Psoas muscle (tissue), 8 donors: Measurements from ENCODE around the gene FBXO31. TPM values are rescaled to one million over a fixed set of nuclear protein-coding genes. Genes with fewer than 3 reads are reported as not detected.
"Not testable (repeated sequence)": the region's sequence is repeated elsewhere in the genome, so short reads cannot be mapped to it uniquely, and the experiment has no call there.

ENCODE experiments used
- ATAC-seq, 4 donors: fragments of 200-7000 bp; cut with Tn5 transposase; one replicate each; pipeline ENCODE4 v1.9.1; 2020; ENCODE audit warnings: moderate library complexity in 3 of 4, mild to moderate bottlenecking in 2 of 4
- DNase-seq, 2 donors: peaks; one replicate each; pipeline ENCODE4 v3.0.0-alpha.2; 2020
- H3K27ac ChIP-seq: fragments of 200-600 bp; one replicate; pipeline ENCODE4 v1.8.0; 2022
- H3K27me3 ChIP-seq, 3 donors: fragments of 200-600 bp in 1 of 3; one replicate each; pipeline versions ENCODE4 v1.6.1 to v1.8.0; 2013 to 2022; ENCODE audit warnings: low read length in 2 of 3, mild to moderate bottlenecking in 2 of 3, moderate library complexity in 1 of 3; ENCODE audit not compliant: insufficient read depth in 3 of 3
- H3K36me3 ChIP-seq, 2 donors: fragments of 200-600 bp in 1 of 2; one replicate each; pipeline versions ENCODE4 v1.6.1 to v1.8.0; 2013 to 2022; ENCODE audit warnings: low read depth in 1 of 2, mild to moderate bottlenecking in 1 of 2, moderate library complexity in 1 of 2; ENCODE audit not compliant: insufficient read depth in 1 of 2
- H3K4me1 ChIP-seq: fragments of 200-600 bp; one replicate; pipeline ENCODE4 v1.8.0; 2022
- H3K4me3 ChIP-seq: fragments of 200-600 bp; one replicate; pipeline ENCODE4 v1.8.0; 2022; ENCODE audit warnings: mild to moderate bottlenecking
- H3K9me3 ChIP-seq: fragments of 200-600 bp; one replicate; pipeline ENCODE4 v1.8.0; 2022
- WGBS, 3 donors: extraction: QIAGEN DNeasy Blood & Tissue Kit; methylation state at CpG; one replicate each; pipeline versions ENCODE4 v1.1.6 to v1.1.7; 2013; 5-methylcytosine and 5-hydroxymethylcytosine counted together
- intact Hi-C, 2 donors: fragments of 100-400 bp; cut with DNase I; formaldehyde crosslinking; loops; one replicate each; pipeline versions ENCODE4 v1.11.0 to v1.14.2; 2022
- polyA plus RNA-seq, 3 donors: library from polyadenylated mRNA; stranded (reverse); fragments of 200-250 nt; gene quantifications; one replicate each; pipeline ENCODE4 v1.2.3, GENCODE V29; 2013
- total RNA-seq, 4 donors: library from RNA; stranded (reverse); fragmentation: NEBNext Ultra II Directional in 2 of 4; extraction: Animal tissue kit (Norgen Biotek cat#: 25700) in 2 of 4; gene quantifications; one replicate each; pipeline versions ENCODE4 v1.2.1 to v1.2.4, GENCODE V29; 2021 to 2023
- TF ChIP-seq, protein P1 (sequence below): fragments of 200-600 bp; IDR thresholded peaks from one replicate; pipeline ENCODE4 v1.8.0; 2022; ENCODE audit warnings: antibody characterized with exemption
- donor health status: healthy with polysubstance abuse.
- donor health status: DM: no; HTN: no; CAD: no; lungs with moderate emphysema.
- donor health status: Bipolar disorder and iron deficiency.
- donor health status: healthy.
- donor health status: DM: yes; HTN: yes; CAD: no.
- donor health status: DM: no; HTN: no; CAD: no.
- donor health status: DM: no; HTN: no; CAD: no.
- donor health status: DM: yes; HTN: yes; CAD: no.

The FBXO31 gene
- total and polyA plus RNA-seq, 7 donors = 26.3 to 103 (median 95.3) TPM

DNA sequence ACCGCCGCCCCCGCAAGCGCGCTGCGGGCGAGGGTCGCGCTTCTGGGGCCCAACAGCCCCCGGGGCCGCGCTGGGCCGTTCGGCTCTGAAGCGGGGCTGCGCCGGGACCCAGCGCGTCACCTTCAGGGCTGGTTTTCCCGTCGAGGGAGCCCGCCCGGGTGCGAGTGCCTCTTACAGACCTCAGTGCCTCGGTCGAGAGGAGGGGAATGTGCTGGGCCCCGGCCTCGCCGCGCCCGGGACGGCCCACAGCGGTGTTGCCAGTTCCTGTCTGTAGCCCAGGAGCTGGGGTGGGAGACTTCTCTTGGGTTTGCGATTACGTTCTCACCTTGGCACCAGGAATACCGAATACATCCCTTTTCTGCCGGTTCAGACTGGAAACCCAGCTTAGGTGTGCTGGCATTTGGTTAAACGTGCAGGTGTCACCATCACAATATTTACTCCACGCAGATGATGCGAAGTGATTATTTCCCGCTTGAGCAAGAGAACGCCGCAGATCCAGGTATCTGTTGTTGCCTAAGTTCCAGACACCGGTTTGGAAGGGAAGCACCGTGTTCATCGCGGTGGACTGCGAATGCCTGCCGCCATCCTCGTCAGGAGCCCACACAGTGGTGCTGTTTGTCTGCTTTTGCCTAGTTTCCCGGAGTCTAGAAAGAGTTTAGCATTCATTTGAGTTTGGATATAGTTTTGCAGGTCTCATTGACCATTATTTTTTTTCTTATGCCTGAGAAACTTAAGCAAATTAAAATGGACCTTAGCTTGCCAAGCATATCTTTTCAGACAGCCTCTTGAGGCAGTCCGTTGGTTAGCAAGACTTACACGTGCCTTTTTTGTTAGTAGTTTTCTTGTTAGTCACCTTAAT lies 9.5 kb upstream of the FBXO31 start:
- WGBS, 3 donors = 1 to 3% (median 1%) methylated on average over 44 to 53 of the region's 53 CpGs
- Histone ChIP-seq H3K36me3 (peaks cover 0 to 8% of the 10 kb centered on the region in 2 donors), H3K9me3 (no peaks in the 10 kb centered on the region), H3K4me1 (peaks cover 48% of the 10 kb centered on the region), H3K27me3 (no peaks in the 10 kb centered on the region), H3K4me3 (peak overlapping the region; percentile 79), H3K27ac (peak overlapping the region; percentile 99)
- ATAC-seq (no peak), DNase-seq (peak in 1 of 2 donors; percentile 72)
- intact Hi-C loops = loop anchor here (2.0 to 5.0 kb wide), 2 partner anchors 68 to 76 kb away; partner anchors contain the start of gene C16orf95 (in 1 of the 2)
- TF ChIP-seq, protein P1, sequence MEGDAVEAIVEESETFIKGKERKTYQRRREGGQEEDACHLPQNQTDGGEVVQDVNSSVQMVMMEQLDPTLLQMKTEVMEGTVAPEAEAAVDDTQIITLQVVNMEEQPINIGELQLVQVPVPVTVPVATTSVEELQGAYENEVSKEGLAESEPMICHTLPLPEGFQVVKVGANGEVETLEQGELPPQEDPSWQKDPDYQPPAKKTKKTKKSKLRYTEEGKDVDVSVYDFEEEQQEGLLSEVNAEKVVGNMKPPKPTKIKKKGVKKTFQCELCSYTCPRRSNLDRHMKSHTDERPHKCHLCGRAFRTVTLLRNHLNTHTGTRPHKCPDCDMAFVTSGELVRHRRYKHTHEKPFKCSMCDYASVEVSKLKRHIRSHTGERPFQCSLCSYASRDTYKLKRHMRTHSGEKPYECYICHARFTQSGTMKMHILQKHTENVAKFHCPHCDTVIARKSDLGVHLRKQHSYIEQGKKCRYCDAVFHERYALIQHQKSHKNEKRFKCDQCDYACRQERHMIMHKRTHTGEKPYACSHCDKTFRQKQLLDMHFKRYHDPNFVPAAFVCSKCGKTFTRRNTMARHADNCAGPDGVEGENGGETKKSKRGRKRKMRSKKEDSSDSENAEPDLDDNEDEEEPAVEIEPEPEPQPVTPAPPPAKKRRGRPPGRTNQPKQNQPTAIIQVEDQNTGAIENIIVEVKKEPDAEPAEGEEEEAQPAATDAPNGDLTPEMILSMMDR = peak; percentile 30

GRCh38 chr16:87391950-87392820 lies 8.6 kb upstream of the FBXO31 start, which contains the start of gene MAP1LC3B:
TSS of gene MAP1LC3B (plus strand) at chr16:87392336. CDS start at chr16:87392428, 92 bp downstream.
- peaks cover 0 to 8% of the 10 kb centered on the region in 2 donors for H3K36me3 ChIP-seq
- TF ChIP-seq, protein P1 = no peak
- H3K4me1 ChIP-seq = peaks cover 49% of the 10 kb centered on the region
- intact Hi-C loops = loop anchor here (2.0 to 5.0 kb wide), 2 partner anchors 67 to 75 kb away; partner anchors contain the start of gene C16orf95 (in 1 of the 2)
- 1% methylated on average over 57 to 113 of the region's 113 CpGs for WGBS, 3 donors
- no peaks in the 10 kb centered on the region for H3K9me3 ChIP-seq
- peak within 1 kb of the TSS; percentile 79 for H3K4me3 ChIP-seq
- DNase-seq (peak; percentile 96 to 98), ATAC-seq (peak; percentile 83 to 89 (median 84))
- no peaks in the 10 kb centered on the region for H3K27me3 ChIP-seq
- peak within 1 kb of the TSS; percentile 99 for H3K27ac ChIP-seq

GRCh38 chr16:87391324-87391949 lies 7.9 kb upstream of the FBXO31 start:
- peak; percentile 35 to 44 (median 39) for ATAC-seq
- WGBS, 3 donors = 5 to 8% (median 7%) methylated on average over 31 to 44 of the region's 44 CpGs
- intact Hi-C loops = loop anchor here in 1 of 2 donors (5.0 kb wide), 1 partner anchor 74 kb away; the partner anchor contains the start of gene C16orf95
- Histone ChIP-seq H3K9me3 (no peaks in the 10 kb centered on the region), H3K4me3 (peak overlapping the region; percentile 79), H3K4me1 (peaks cover 53% of the 10 kb centered on the region), H3K27me3 (no peaks in the 10 kb centered on the region), H3K27ac (peak overlapping the region; percentile 99), H3K36me3 (peaks cover 0 to 8% of the 10 kb centered on the region in 2 donors)
- TF ChIP-seq, protein P1 = no peak
- DNase-seq = peak; percentile 84 to 91

GRCh38 chr16:87390641-87391323 lies 7.2 kb upstream of the FBXO31 start:
- no peaks in the 10 kb centered on the region for H3K9me3 ChIP-seq
- TF ChIP-seq, protein P1 = no peak
- no peak for ATAC-seq
- peak overlapping the region; percentile 79 for H3K4me3 ChIP-seq
- WGBS, 3 donors = 94 to 96% (median 95%) methylated on average over 24 of the region's 24 CpGs
- intact Hi-C loops = loop anchor here in 1 of 2 donors (5.0 kb wide), 1 partner anchor 73 kb away; the partner anchor contains the start of gene C16orf95
- no peak for DNase-seq
- peaks cover 53% of the 10 kb centered on the region for H3K4me1 ChIP-seq
- peaks cover 0 to 8% of the 10 kb centered on the region in 2 donors for H3K36me3 ChIP-seq
- H3K27me3 ChIP-seq = no peaks in the 10 kb centered on the region
- peak overlapping the region; percentile 99 for H3K27ac ChIP-seq

- intact Hi-C loops = loop anchor here in 1 of 2 donors (5.0 kb wide), 1 partner anchor 73 kb away; the partner anchor contains the start of gene C16orf95
- H3K4me1 ChIP-seq = peaks cover 44% of the 10 kb centered on the region
- H3K27ac ChIP-seq = peak overlapping the region; percentile 99
- not testable (repeated sequence) for H3K9me3 ChIP-seq, DNase-seq, ATAC-seq, H3K27me3 ChIP-seq, H3K4me3 ChIP-seq, H3K36me3 ChIP-seq
- 95 to 98% (median 96%) methylated on average over 9 of the region's 9 CpGs for WGBS, 3 donors
Observed at GRCh38 chr16:87389914-87390313, 6.3 kb upstream of the FBXO31 start.
